GM12878 (cell line): ENCODE measurements around the gene SLC7A5.

ENCODE experiments used
- EGR1 ChIP-seq, 2 experiments: IDR thresholded peaks; 1 replicate in 1 of 2; 2 replicates in 1 of 2; pipeline ENCODE4 v1.6.1; 2011 to 2012; ENCODE audit warnings: low read depth in 2 of 2, low read length in 2 of 2, borderline replicate concordance in 1 of 2, mild to moderate bottlenecking in 1 of 2, moderate library complexity in 1 of 2
- HDAC6 ChIP-seq: fragments of 200-600 bp; sonication (generic); IDR thresholded peaks from one replicate; pipeline ENCODE4 v1.8.0; 2017; ENCODE audit warnings: antibody characterized with exemption; ENCODE audit not compliant: unreplicated experiment
- JUNB ChIP-seq: IDR thresholded peaks from 2 replicates; pipeline ENCODE4 v1.6.1; 2016; ENCODE audit warnings: antibody characterized with exemption, mild to moderate bottlenecking
- NRF1 ChIP-seq: conservative IDR thresholded peaks from 2 replicates; pipeline ENCODE4 v1.6.1; 2011; ENCODE audit warnings: mild to moderate bottlenecking, low read depth, low read length, improper control_type of control experiment
- SIN3A ChIP-seq: IDR thresholded peaks from 2 replicates; pipeline ENCODE4 v1.6.1; 2012; ENCODE audit warnings: low read depth, low read length, improper control_type of control experiment
- ZNF274 ChIP-seq: IDR thresholded peaks from one replicate; pipeline ENCODE4 v1.8.0; 2011; ENCODE audit not compliant: insufficient read length, insufficient read depth
- TF ChIP-seq, protein P1 (sequence below): IDR thresholded peaks from 2 replicates; pipeline ENCODE4 v1.6.1; 2011; ENCODE audit warnings: low read depth, low read length, improper control_type of control experiment, borderline replicate concordance

DNA sequence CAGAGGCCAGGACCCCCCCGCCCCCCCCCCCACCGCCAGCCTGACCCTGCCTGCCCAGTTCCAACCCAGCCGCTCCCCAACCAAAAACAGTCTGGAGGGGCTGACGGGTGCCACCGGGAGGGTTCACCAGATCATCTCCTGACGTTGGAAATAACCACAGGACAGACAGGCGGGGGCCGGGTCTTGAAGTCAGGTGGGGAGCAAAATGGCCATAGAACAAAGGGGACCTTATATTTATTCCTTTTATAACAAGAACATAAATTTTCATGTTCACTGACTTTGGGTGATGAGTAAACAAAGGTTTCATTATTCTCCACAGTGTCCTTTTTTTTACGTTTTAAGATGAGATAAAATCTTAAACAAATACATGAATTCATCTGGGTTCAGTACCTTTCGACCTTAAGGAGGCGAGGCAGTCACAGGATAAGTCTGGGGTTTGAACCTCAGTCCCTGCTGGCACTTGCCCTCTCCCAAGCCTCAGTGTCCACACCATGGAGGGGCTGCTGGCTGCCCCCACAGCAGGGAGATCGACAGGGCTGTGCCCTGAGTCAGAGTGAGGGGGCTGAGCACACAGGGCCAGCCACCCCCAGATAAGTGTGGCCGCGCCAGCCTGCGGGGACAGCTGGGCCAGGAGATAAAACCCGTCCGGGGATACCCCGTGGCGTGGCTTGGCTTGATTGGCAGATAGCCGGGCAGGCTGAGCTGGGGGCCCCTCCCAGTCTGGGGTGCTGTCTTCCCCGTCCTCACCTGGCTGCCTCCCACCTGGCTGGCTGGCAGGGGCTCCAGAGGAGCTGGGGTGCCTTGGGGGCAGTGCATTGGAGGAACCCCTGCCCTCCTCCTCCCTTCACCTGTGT lies 15.0 kb downstream of the SLC7A5 start:
- TF ChIP-seq EGR1 (IDR thresholded peaks at IDR 0.05; ENCODE audit: borderline replicate concordance in 1 of 2, low read depth in 2 of 2, low read length in 2 of 2) (no peak), NRF1 (no peak), ZNF274 (no peak), HDAC6 (no peak), JUNB (no peak), SIN3A (no peak)
- TF ChIP-seq, protein P1, sequence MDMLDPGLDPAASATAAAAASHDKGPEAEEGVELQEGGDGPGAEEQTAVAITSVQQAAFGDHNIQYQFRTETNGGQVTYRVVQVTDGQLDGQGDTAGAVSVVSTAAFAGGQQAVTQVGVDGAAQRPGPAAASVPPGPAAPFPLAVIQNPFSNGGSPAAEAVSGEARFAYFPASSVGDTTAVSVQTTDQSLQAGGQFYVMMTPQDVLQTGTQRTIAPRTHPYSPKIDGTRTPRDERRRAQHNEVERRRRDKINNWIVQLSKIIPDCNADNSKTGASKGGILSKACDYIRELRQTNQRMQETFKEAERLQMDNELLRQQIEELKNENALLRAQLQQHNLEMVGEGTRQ: no peak
